ENCODE results near the gene CAMK4.
"Not testable (repeated sequence)": the region's sequence is repeated elsewhere in the genome, so short reads cannot be mapped to it uniquely, and the experiment has no call there.

The CAMK4 gene

GRCh38 chr5:111383288-111383970 lies 159.2 kb downstream of the CAMK4 start:
- no peak for DNase-seq (ENCODE audit: low read depth)

GRCh38 chr5:111384220-111384619 lies 160.0 kb downstream of the CAMK4 start:
- no peak for DNase-seq (ENCODE audit: low read depth)

GRCh38 chr5:111385051-111385450 lies 160.9 kb downstream of the CAMK4 start:
- no peak for DNase-seq (ENCODE audit: low read depth)

DNA sequence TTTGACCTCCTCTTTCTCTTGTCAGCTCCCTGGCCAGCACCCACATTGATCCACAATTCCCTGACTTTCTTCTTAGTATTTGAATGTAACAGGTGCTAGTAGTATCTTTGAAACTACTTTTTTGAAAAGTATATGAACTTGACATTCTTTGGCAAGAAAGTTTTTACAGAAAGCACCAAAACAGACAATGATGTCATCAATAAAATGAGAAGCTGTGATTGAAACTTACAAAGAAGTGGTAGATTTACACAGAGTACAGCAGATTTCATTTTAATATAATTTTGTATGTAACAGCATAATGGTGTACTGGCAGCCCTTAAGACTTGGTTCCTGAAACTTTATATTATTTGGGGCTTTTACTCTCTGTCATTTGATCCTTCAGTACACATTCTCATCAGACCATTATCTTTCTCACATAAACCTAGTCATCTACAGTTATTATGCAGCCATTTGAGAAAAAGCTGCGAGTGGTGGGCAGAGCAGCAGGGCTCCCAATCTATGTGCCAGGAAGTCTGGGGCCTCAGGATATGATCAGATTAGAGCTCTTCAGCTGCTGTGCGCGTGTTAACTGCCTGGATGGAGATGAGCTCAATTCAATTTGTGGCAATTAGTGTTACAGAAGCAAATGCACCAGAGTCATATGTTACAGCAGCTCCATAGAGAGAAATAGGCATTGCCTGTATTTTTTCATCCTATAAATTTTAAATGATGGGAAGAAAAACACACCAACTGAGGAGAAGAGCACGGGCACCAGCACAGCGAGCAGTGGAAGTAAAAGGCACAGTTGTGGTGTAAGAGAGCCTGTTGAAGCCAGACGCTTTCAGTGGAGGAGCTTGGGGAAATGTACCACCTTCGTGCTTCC lies 162.0 kb downstream of the CAMK4 start:
- DNase-seq (ENCODE audit: low read depth): no peak

DNA sequence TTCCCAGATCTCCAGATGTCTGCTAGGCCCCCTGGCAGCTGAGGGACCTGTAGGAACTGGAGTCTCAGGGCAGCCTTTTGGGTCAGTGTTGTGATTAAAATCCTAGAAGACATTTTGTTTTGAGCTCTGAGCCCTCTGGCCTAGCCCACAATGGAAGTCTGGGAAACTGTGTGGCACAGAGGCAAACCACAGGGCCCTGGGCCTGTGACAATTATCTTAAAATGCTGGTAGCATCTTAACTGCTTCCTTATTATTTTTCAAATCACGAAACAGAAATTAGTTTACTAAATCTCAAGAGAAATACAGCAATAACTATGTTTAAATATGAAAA lies 162.6 kb downstream of the CAMK4 start:
- no peak for DNase-seq (ENCODE audit: low read depth)

- no peak for DNase-seq (ENCODE audit: low read depth)
Measured at GRCh38 chr5:111387361-111387760, 163.2 kb downstream of the CAMK4 start.

- no peak for DNase-seq (ENCODE audit: low read depth)
Measured at GRCh38 chr5:111389390-111390082, 165.4 kb downstream of the CAMK4 start.

- DNase-seq (ENCODE audit: low read depth): no peak
Measured at GRCh38 chr5:111392181-111392580, 168.0 kb downstream of the CAMK4 start.

DNA sequence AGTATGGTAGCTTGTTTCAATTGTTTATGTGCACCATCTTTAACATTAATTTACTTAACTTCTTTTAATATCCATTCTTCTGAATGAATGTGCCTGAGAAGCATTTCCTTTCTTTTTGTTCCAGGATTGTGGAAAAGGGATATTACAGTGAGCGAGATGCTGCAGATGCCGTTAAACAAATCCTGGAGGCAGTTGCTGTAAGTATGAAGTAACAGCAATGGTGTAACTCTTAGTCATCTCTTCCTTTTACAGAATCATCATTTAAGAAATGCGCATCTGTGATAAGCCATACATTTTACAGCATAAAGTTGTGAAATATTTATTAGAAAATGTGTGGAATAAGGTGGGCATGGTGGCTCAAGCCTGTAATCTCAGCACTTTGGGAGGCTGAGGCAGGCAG lies 170.4 kb downstream of the CAMK4 start:
- no peak for DNase-seq (ENCODE audit: low read depth)

- no peak for DNase-seq (ENCODE audit: low read depth)
Measured at GRCh38 chr5:111398013-111398412, 173.8 kb downstream of the CAMK4 start.

DNA sequence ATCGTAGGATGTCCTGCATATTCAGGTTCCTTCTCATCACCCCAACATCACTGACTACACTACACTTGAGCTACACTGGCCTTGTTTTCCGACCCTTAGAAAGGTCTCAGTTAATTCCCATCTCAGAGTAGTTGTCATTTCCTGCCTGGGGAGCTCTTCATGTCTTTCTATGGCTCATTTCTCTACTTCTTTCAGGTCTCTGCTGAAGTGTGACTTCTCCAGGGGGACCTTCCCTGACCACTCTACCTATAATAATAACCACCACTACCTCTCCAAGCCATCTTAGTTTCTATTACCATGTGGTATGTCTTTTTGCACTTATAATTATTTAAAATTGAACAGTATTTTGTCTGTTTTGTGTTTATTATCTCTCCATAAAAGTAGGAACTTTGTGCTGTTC lies 174.9 kb downstream of the CAMK4 start:
- DNase-seq (ENCODE audit: low read depth): no peak

DNA sequence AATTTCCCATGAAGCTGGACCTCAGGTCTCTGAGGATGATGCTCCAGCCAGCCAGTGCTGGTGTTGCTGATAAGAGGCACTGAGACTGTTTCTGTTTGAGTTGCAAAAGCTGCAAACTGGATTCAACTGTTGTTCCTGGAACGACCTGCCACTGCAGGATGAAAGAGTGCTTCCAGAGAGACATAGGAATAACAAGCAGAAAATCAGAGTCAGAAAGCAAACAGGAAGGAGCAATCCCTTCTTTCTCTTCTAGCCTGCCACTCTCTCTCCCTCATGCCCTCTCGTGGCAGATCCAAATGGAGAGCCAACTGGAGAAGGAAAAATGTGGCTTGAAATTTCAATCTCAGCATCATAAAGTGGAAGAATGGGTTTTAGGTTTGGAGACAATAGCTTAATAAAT lies 177.7 kb downstream of the CAMK4 start:
- no peak for DNase-seq (ENCODE audit: low read depth)

GRCh38 chr5:111404270-111404769 lies 180.1 kb downstream of the CAMK4 start:
- no peak for DNase-seq (ENCODE audit: low read depth)

- no peak for DNase-seq (ENCODE audit: low read depth)
Measured at GRCh38 chr5:111407562-111407961, 183.4 kb downstream of the CAMK4 start.

- DNase-seq (ENCODE audit: low read depth): no peak
Measured at GRCh38 chr5:111408817-111409216, 184.6 kb downstream of the CAMK4 start.

GRCh38 chr5:111409266-111409665 lies 185.1 kb downstream of the CAMK4 start:
- DNase-seq (ENCODE audit: low read depth): not testable (repeated sequence)

DNA sequence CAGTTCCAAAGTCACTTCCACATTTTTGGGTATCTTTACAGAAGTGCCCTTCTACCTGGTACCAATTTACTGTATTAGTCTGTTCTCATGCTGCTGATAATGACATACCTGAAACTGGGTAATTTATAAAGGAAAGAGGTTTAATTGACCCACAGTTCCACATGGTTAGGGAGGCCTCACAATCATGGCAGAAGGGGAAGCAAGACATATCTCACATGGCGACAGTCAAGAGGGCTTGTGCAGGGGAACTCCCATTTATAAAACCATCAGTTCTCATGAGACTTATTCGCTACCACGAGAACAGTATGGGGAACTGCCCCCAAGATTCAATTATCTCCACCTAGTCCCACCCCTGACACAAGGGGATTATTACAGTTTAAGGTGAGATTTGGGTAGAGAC lies 185.9 kb downstream of the CAMK4 start:
- DNase-seq (ENCODE audit: low read depth): not testable (repeated sequence)

- no peak for DNase-seq (ENCODE audit: low read depth)
Measured at GRCh38 chr5:111411301-111411700, 187.1 kb downstream of the CAMK4 start.

DNA sequence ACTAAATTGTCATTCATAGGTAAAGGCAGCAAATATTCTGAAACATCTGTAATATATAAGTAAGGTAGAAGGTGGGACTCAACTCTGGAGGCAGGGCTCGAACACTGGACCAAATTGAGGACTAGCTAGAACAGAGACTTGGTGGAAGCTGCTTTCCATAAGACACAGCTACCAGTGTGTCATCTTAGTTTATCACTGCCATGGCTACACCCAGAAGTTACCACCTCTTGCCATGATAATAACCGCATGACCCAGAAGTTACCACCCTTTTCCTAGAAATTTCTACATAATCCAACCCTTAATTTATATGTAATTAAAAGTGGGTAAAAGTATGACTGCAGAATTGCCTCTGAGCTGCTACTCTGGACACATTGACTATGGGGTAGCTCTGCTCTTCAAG lies 188.4 kb downstream of the CAMK4 start:
- no peak for DNase-seq (ENCODE audit: low read depth)

DNA sequence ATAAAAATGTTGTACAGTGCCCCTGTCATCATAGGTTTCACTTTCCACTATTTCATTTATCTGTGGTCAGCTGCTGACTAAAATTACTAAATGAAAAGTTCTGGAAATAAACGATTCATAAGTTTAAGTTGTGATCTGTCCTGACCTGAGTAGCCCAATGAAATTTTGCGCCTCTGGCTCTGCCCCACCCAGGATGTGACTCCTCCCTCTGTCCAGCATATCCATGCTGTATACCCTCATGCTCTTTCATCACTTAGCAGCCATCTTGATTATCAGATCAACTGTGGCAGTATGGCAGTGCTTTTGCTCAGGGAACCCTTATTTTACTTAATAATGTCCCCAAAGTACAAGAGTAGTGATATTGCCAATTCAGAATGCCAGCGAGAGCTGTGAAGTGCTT lies 190.9 kb downstream of the CAMK4 start:
- DNase-seq (ENCODE audit: low read depth): no peak

GRCh38 chr5:111422245-111422644 lies 198.1 kb downstream of the CAMK4 start:
- no peak for DNase-seq (ENCODE audit: low read depth)

DNA sequence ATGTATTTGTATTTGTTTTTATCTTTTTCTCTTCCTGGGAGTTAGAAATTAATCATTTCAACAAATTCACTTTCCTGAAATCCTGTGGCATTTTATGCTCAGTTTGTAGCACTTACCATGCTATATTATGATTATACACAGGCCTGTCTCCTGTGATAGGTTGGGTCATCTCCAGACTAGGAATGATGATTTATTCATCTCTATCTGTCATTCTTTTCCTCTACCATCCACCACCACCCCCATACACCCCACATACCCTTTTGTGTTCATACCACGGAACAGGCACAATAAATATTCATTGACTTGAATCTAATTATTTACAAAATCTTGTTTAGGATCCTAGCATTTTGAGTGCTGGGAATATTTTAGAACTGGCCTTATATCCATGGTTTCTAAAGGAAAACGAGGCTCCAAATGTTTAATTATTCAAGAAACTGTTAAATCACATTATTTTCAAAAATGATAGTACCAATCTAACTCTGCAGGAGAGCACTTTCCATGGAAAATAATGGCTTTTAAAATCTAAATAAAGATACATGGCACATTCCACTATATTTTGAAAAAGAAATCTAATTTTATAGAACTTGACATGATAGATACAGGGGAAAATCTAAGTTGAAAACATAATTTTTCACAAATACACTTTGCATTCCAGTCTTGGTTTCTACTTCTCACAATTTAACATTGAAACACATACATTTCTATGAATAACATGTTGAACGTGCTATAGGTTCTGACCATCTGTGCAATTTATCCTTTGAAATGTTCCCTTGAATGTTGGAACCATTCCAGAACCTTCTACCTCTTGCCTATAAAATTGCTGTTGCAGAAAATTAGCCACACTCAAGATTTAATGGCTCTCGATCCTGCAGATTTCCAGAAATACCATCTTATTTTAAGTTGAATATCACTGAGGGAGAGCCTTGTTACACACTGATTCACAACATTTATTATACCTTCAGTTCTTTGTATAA lies 198.8 kb downstream of the CAMK4 start:
- no peak for DNase-seq (ENCODE audit: low read depth)
